RWPE2 (cell line): ENCODE data around the gene UTP15.

Experiments
- ATAC-seq: fragments of 200-7000 bp; cut with Tn5 transposase; 3 replicates; pipeline ENCODE4 v1.9.1; 2021; ENCODE audit warnings: low read depth
- DNase-seq: peaks from one replicate; pipeline ENCODE4 v3.0.0-alpha.2; 2020; ENCODE audit warnings: low spot score
- H3K27ac ChIP-seq: fragments of 450-650 bp; 2 replicates; pipeline ENCODE4 v1.5.1; 2017; ENCODE audit warnings: mild to moderate bottlenecking; ENCODE audit not compliant: poor library complexity, severe bottlenecking
- H3K27me3 ChIP-seq: fragments of 250-450 bp; sonication (Bioruptor Pico); 2 replicates; pipeline ENCODE4 v1.5.1; 2021; ENCODE audit warnings: mild to moderate bottlenecking, moderate library complexity; ENCODE audit not compliant: insufficient read depth, poor library complexity, severe bottlenecking
- H3K36me3 ChIP-seq: fragments of 250-450 bp; sonication (Bioruptor Pico); 2 replicates; pipeline ENCODE4 v1.5.1; 2020; ENCODE audit warnings: low read depth, mild to moderate bottlenecking, moderate library complexity
- H3K4me1 ChIP-seq: fragments of 250-450 bp; sonication (Bioruptor Pico); 2 replicates; pipeline ENCODE4 v1.5.1; 2021; ENCODE audit warnings: mild to moderate bottlenecking, moderate library complexity; ENCODE audit not compliant: insufficient read depth, poor library complexity, severe bottlenecking
- H3K4me3 ChIP-seq: fragments of 250-450 bp; sonication (Bioruptor Pico); 2 replicates; pipeline ENCODE4 v1.5.1; 2021; ENCODE audit warnings: mild to moderate bottlenecking, moderate library complexity; ENCODE audit not compliant: severe bottlenecking
- H3K9me3 ChIP-seq: fragments of 250-450 bp; sonication (Bioruptor Pico); 2 replicates; pipeline ENCODE4 v1.5.1; 2021; ENCODE audit warnings: mild to moderate bottlenecking, moderate library complexity; ENCODE audit not compliant: severe bottlenecking
- CTCF ChIP-seq: fragments of 450-650 bp; IDR thresholded peaks from one replicate; pipeline ENCODE4 v1.5.1; 2017; ENCODE audit warnings: mild to moderate bottlenecking, moderate library complexity; ENCODE audit not compliant: poor library complexity, severe bottlenecking

The UTP15 gene

DNA sequence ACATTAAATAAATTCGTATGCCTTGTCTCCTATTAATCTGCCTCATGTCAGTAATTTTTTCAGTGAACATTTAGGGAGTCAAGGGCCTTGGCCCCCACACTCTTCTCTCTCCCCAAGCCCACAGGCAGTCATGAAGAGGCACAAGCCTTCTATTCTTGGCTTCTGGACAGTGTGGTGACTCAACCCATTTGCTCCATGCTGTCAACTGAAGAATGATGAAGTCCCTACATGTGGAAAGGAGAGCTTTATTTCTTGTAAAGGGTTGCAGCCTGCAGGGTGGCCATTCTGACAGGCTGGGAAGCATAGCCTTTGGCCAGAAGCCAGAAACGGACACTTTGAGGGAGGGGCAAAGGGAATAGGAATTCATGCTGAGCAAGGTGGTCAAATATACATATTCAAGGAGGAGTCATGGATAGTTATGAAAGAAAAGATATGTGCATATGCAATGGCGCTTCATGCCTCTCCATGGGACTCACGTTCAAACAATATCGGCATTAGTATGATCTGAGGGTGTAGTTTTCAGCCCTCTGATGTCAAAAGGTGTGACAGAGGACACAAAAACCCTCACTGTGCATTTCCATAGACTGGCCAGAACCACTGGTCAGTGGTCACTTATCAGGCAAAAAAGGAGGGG lies 31.4 kb upstream of the UTP15 start:
- Histone ChIP-seq H3K36me3 (no peaks in the 10 kb centered on the region), H3K27me3 (no peaks in the 10 kb centered on the region), H3K4me1 (no peaks in the 10 kb centered on the region), H3K27ac (no peak overlapping the region), H3K4me3 (no peak overlapping the region), H3K9me3 (no peaks in the 10 kb centered on the region)
- no peak for TF ChIP-seq CTCF
- ATAC-seq (no peak), DNase-seq (no peak)

DNA sequence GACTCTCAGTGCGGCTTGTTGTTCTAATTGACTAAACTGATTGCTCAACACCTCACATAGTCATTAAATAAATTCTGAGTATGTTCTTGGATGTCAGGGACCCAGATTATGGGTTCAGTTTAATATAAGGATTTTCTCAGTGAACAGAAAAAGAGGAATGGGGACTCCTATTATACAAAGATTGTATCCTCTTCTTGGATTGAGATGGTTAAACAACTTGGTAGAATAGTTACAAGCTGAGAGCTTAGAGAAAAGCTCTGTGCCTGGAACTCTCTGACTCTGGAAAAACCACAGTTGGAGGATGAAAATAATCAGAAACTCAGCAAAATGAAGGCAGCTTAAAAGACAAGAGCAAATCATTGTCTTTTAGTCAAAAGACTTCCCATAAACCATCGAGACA lies 30.6 kb upstream of the UTP15 start:
- ATAC-seq (no peak), DNase-seq (no peak)
- Histone ChIP-seq H3K4me1 (peaks cover 3% of the 10 kb centered on the region), H3K27ac (no peak overlapping the region), H3K4me3 (no peak overlapping the region), H3K36me3 (no peaks in the 10 kb centered on the region), H3K9me3 (no peaks in the 10 kb centered on the region), H3K27me3 (no peaks in the 10 kb centered on the region)
- no peak for TF ChIP-seq CTCF

DNA sequence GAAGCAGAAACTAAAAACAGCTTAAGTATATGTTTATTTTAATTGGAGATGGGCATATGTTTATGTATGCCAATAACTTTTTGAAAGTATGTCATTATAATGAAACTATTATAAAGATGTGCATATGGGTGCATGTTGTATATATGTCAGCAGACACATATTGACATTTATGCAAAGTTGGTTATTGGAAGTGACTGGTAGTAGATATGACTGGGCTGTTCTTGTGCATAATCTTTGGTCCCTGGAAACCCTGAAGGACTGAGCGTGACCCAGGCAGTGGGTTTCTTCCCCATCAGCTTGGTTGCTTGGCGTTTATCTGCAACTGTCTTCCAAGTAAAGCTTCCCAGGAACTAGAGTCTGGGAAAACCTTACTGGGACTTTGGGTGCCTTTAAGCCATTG lies 25.8 kb upstream of the UTP15 start:
- Histone ChIP-seq H3K27me3 (no peaks in the 10 kb centered on the region), H3K36me3 (no peaks in the 10 kb centered on the region), H3K4me3 (no peak overlapping the region), H3K4me1 (peaks cover 37% of the 10 kb centered on the region), H3K27ac (peak overlapping the region; percentile 74), H3K9me3 (no peaks in the 10 kb centered on the region)
- DNase-seq (no peak), ATAC-seq (no peak)
- no peak for TF ChIP-seq CTCF

DNA sequence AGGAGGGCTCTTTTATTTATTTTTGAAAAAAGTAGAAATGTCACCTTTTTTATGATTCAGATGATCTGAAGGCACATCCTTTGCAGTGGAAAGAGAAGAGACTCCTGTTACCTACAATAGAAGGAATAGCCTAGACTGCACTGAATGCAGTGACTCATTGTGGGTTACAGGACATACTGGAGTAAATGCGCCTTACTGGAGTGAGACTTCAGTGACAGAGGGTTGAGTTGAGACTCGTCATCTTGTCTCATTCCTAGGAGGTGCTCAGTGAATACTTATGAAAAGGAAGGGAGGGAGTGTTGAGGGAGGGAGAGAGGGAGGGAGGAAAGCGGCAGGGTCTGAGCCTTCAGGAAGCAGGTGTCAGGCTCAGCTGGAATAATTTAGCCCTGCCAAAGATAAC lies 25.4 kb upstream of the UTP15 start:
- H3K36me3 ChIP-seq, result no peaks in the 10 kb centered on the region
- H3K27ac ChIP-seq, result peak overlapping the region; percentile 74
- no peaks in the 10 kb centered on the region for H3K9me3 ChIP-seq
- H3K27me3 ChIP-seq, result no peaks in the 10 kb centered on the region
- no peak for DNase-seq
- no peak overlapping the region for H3K4me3 ChIP-seq
- ATAC-seq, result peak; percentile 91
- H3K4me1 ChIP-seq, result peaks cover 41% of the 10 kb centered on the region
- TF ChIP-seq CTCF, result no peak

- no peak for TF ChIP-seq CTCF
These were observed 23.5 kb upstream of the UTP15 start for GRCh38 chr5:73542020-73542419.

More at GRCh38 chr5:73542020-73542419, 23.5 kb upstream of the UTP15 start:
- Histone ChIP-seq H3K27ac (peak overlapping the region; percentile 74), H3K27me3 (no peaks in the 10 kb centered on the region), H3K4me1 (peaks cover 42% of the 10 kb centered on the region), H3K4me3 (no peak overlapping the region), H3K36me3 (no peaks in the 10 kb centered on the region), H3K9me3 (no peaks in the 10 kb centered on the region)
- no peak for ATAC-seq
- DNase-seq, result no peak
